ENCODE data around the gene UBXN6. TPM values are rescaled to one million over a fixed set of nuclear protein-coding genes. Genes with fewer than 3 reads are reported as not detected.

The UBXN6 gene, protein sequence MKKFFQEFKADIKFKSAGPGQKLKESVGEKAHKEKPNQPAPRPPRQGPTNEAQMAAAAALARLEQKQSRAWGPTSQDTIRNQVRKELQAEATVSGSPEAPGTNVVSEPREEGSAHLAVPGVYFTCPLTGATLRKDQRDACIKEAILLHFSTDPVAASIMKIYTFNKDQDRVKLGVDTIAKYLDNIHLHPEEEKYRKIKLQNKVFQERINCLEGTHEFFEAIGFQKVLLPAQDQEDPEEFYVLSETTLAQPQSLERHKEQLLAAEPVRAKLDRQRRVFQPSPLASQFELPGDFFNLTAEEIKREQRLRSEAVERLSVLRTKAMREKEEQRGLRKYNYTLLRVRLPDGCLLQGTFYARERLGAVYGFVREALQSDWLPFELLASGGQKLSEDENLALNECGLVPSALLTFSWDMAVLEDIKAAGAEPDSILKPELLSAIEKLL
- total RNA-seq, result 10 to 100 TPM; 40.7 to 72.9 (median 50.8) TPM

DNA sequence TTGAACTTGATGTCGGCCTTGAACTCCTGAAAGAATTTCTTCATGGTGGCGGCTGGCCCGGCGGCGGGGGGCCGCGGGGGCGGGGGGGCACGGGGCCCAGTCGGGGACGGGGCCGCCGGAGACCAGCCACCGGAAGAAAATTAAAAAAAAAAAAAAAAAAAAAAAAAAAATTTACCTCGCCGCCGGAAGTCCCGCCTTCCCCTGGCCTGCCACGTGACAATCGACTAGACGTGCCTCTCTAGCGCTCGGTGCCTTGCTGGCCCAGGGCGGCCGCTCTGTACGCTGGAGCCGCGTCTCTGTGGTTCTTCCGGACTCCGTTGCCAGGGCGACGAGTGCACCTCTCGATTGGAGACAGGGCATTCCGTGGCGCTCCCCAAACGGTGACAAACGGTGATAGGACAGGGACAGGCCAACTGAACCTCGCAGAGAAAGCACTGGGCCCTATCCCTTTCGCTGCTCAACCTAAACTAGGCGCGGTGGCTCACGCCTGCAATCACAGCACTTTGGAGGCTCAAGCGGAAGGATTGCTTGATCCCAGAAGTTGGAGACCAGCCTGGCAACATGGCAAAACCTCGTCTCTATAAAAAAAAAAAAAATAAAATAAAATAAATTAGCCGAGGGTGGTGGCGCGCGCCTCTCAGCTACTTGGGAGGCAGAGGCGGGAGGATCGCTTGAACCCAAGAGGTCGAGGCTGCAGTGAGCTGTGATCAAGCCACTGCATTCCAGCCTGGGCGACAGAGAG is at the start of gene UBXN6:
Gene UBXN6 (minus strand): TSS at position 141 of the 742 bp plus-strand sequence. CDS start 97 bp downstream, at position 44.
- whole genome bisulfite sequencing, 2 donors, result 15% methylated on average over 34 to 36 of the region's 52 CpGs
- Histone ChIP-seq H3K4me3 (peak within 1 kb of the TSS; percentile 74 to 81 (median 79)), H3K9me3 (no peaks in the 10 kb centered on the region), H3K27me3 (no peaks in the 10 kb centered on the region), H3K4me1 (peaks cover 28 to 43% (median 31%) of the 10 kb centered on the region in 3 donors), H3K36me3 (peaks cover 8 to 21% (median 11%) of the 10 kb centered on the region in 3 donors), H3K27ac (peak within 1 kb of the TSS; percentile 91 to 97 (median 94))
- peak; percentile 90 for DNase-seq
- TF ChIP-seq POLR2A (IDR thresholded peaks at IDR 0.05), result no peak
- TF ChIP-seq, protein P1, sequence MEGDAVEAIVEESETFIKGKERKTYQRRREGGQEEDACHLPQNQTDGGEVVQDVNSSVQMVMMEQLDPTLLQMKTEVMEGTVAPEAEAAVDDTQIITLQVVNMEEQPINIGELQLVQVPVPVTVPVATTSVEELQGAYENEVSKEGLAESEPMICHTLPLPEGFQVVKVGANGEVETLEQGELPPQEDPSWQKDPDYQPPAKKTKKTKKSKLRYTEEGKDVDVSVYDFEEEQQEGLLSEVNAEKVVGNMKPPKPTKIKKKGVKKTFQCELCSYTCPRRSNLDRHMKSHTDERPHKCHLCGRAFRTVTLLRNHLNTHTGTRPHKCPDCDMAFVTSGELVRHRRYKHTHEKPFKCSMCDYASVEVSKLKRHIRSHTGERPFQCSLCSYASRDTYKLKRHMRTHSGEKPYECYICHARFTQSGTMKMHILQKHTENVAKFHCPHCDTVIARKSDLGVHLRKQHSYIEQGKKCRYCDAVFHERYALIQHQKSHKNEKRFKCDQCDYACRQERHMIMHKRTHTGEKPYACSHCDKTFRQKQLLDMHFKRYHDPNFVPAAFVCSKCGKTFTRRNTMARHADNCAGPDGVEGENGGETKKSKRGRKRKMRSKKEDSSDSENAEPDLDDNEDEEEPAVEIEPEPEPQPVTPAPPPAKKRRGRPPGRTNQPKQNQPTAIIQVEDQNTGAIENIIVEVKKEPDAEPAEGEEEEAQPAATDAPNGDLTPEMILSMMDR (IDR thresholded peaks at IDR 0.05), result peak in 4 of 6 experiments; percentile 15 to 34 (median 29)
- intact Hi-C loops (cut with DNase I), result no loop called here

DNA sequence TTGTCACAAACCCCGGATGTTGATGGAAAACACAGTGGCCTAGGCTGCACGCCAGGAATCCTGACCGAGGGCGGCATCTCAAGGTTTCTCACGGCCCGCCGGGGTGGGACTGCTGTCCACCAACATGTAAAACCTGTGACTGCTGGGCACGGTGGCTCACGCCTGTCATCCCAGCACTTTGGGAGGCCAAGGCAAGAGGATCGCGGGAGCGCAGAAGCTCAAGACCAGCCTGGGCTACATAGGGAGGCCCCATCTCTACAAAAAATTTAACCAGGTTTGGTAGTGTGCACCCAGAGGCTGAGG is 49.5 kb upstream of the UBXN6 start:
- no peak overlapping the region for H3K27ac ChIP-seq
- DNase-seq, result no peak
- H3K36me3 ChIP-seq, result peaks cover 2 to 40% (median 22%) of the 10 kb centered on the region in 3 donors
- H3K27me3 ChIP-seq, result no peaks in the 10 kb centered on the region
- 80% methylated on average over 6 of the region's 12 CpGs; no CpG with 5 or more reads in 1 of the 2 donors for WGBS, 2 donors
- intact Hi-C loops (cut with DNase I), result no loop called here
- no peaks in the 10 kb centered on the region for H3K4me1 ChIP-seq
- H3K4me3 ChIP-seq, result no peak overlapping the region
- TF ChIP-seq, protein P1 (IDR thresholded peaks at IDR 0.05), result no peak
- no peak for TF ChIP-seq POLR2A (IDR thresholded peaks at IDR 0.05)
- no peaks in the 10 kb centered on the region for H3K9me3 ChIP-seq

DNA sequence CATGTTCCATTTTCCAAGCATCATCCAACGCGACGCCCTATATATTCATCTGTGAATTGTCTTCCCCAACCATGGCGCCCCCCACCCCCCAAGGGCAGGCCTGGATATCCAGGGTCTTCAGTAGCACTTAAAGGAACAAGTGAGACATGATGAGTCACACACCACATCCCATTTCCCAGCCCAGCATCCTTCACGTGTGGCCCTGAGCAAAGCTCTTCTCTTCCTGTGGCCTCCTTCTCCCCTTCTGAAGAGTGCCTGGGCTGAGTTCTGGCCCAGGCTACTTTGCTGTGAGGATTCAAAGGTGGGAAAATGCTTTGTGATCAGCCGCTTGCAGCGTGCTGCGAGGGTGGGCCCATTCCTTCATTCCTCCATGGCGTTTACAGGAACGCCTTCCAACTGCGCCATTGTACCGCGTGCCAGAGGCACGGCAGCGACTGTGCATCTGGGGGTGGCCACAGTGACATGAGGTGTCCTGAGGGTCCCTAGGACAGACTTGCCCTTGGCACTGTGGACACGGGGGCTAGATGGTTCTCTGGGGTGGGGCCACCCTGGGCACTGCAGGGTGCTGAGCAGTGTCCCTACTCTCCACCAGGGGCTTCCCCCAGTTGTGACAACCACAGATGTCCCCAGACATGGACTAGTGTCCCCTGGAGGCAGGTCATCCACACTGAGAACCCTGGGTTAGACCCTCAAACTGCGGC is 49.0 kb upstream of the UBXN6 start:
- H3K36me3 ChIP-seq, result peaks cover 4 to 45% (median 27%) of the 10 kb centered on the region in 3 donors
- no peaks in the 10 kb centered on the region for H3K9me3 ChIP-seq
- intact Hi-C loops (cut with DNase I), result no loop called here
- 67 to 77% methylated on average over 5 of the region's 17 CpGs for WGBS, 2 donors
- TF ChIP-seq, protein P1 (IDR thresholded peaks at IDR 0.05), result no peak
- TF ChIP-seq POLR2A (IDR thresholded peaks at IDR 0.05), result no peak
- H3K4me1 ChIP-seq, result no peaks in the 10 kb centered on the region
- no peak overlapping the region for H3K4me3 ChIP-seq
- H3K27ac ChIP-seq, result no peak overlapping the region
- H3K27me3 ChIP-seq, result no peaks in the 10 kb centered on the region
- DNase-seq, result no peak

DNA sequence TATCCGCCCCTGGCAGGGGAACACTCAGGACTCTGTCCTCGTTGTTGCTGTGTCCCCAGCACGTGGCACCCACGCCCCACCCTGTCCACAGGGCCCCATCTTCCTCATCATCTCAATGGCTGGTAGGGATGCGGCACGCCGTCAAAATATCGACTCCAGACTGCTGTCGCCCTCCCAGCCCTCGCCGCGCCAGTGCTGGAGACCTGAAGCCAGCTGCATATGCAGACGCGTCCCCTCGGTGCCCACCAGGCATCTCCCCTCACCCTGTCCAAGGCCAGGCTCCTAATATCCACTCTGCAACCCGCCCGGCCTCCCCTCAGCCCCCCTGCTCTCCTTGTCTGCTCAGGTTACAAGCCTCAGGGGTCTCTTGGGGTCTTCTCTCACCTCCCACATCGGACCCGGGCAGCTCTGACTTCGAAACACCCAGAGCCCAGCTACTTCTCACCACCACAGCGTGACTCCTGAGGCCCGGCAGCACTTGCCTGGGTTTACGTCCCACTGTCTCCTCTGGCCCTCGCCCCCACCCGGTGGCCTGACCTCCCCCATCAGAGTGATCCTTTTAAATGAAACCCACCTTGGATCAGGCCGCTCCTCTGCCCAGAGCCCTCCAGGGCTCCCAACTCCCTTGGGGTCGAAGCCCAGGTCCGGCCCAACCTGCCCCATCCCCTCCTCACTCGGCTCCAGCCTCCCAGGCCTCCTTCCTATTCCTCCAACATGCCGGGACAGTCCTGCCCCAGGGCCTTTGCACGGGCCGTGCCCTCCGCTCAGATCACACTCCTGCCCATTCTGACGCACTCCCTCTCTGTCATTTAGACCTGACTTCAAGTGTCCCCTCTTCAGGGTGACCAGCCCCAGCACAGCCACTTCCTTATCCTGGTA is 48.2 kb upstream of the UBXN6 start:
- DNase-seq, result no peak
- WGBS, 2 donors, result 87 to 95% methylated on average over 18 to 33 of the region's 34 CpGs

More for the DNA sequence above, 48.2 kb upstream of the UBXN6 start:
- Histone ChIP-seq H3K4me1 (no peaks in the 10 kb centered on the region), H3K4me3 (no peak overlapping the region), H3K36me3 (peaks cover 8 to 53% (median 35%) of the 10 kb centered on the region in 3 donors), H3K27ac (no peak overlapping the region), H3K9me3 (no peaks in the 10 kb centered on the region), H3K27me3 (no peaks in the 10 kb centered on the region)
- intact Hi-C loops (cut with DNase I), result no loop called here
- TF ChIP-seq, protein P1 (IDR thresholded peaks at IDR 0.05), result no peak
- TF ChIP-seq POLR2A (IDR thresholded peaks at IDR 0.05), result no peak
